Measurements from ENCODE around the gene TMPRSS13.

- TF ChIP-seq CTCF (IDR thresholded peaks at IDR 0.05): no peak
- TF ChIP-seq POLR2AphosphoS5 (IDR thresholded peaks at IDR 0.05): no peak
- TF ChIP-seq EP300 (IDR thresholded peaks at IDR 0.05): no peak
- TF ChIP-seq POLR2A (IDR thresholded peaks at IDR 0.05): no peak
Observed at GRCh38 chr11:117959438-117960149, 30.4 kb upstream of the TMPRSS13 start.
